Upper lobe of left lung (tissue), 6 donors: ENCODE measurements around the gene ELOVL5. TPM values are rescaled to one million over a fixed set of nuclear protein-coding genes. Genes with fewer than 3 reads are reported as not detected.

Source experiments
- ATAC-seq, 2 donors: fragments of 200-7000 bp; cut with Tn5 transposase; one replicate each; pipeline ENCODE4 v1.9.1; 2022; ENCODE audit warnings: mild to moderate bottlenecking in 2 of 2, moderate library complexity in 2 of 2; ENCODE audit not compliant: low FRiP score in 2 of 2
- DNase-seq, 2 donors: peaks; one replicate each; pipeline ENCODE4 v3.0.0-alpha.2; 2019 to 2020
- H3K27ac ChIP-seq, 4 donors: fragments of 200-600 bp; sonication (generic); one replicate each; pipeline ENCODE4 v1.5.1; 2016 to 2019
- H3K27me3 ChIP-seq, 4 donors: fragments of 200-600 bp; sonication (generic); one replicate each; pipeline ENCODE4 v1.5.1; 2017 to 2019
- H3K36me3 ChIP-seq, 4 donors: fragments of 200-600 bp; sonication (generic); one replicate each; pipeline ENCODE4 v1.5.1; 2016 to 2019
- H3K4me1 ChIP-seq, 4 donors: fragments of 200-600 bp; sonication (generic); one replicate each; pipeline ENCODE4 v1.5.1; 2018 to 2019
- H3K4me3 ChIP-seq, 4 donors: fragments of 200-600 bp; sonication (generic); one replicate each; pipeline ENCODE4 v1.5.1; 2017 to 2019; ENCODE audit warnings: mild to moderate bottlenecking in 2 of 4, moderate library complexity in 1 of 4
- H3K9me3 ChIP-seq, 4 donors: fragments of 200-600 bp; sonication (generic); one replicate each; pipeline ENCODE4 v1.5.1; 2018 to 2019
- EP300 ChIP-seq, 4 donors: sonication (generic); formaldehyde crosslinking; IDR thresholded peaks; one replicate each; pipeline ENCODE4 v1.5.1; 2017; ENCODE audit warnings: antibody characterized with exemption in 4 of 4, control low read depth in 2 of 4
- POLR2A ChIP-seq, 4 donors: fragments of 450-650 bp; IDR thresholded peaks; one replicate each; pipeline ENCODE4 v1.5.1; 2016 to 2017; ENCODE audit warnings: antibody characterized with exemption in 4 of 4, mild to moderate bottlenecking in 2 of 4
- POLR2AphosphoS5 ChIP-seq, 2 donors: sonication (generic); formaldehyde crosslinking; IDR thresholded peaks; one replicate each; pipeline ENCODE4 v1.5.1; 2017; ENCODE audit warnings: antibody characterized with exemption in 2 of 2
- WGBS, 2 donors: methylation state at CpG; one replicate each; pipeline ENCODE4 v1.1.5; 2017 to 2018; 5-methylcytosine and 5-hydroxymethylcytosine counted together
- total RNA-seq, 6 donors: library from RNA; depleted of rRNA in 4 of 6; stranded (reverse); fragments of >200 nt in 4 of 6; gene quantifications; one replicate each; pipeline versions ENCODE4 v1.1.0 to v1.2.1, GENCODE V29; 2016 to 2021
- TF ChIP-seq, protein P1 (sequence below), 6 experiments: fragments of 450-650 bp in 4 of 6; fragments of 200-600 bp in 2 of 6; sonication (generic) in 2 of 6; IDR thresholded peaks; one replicate each; pipeline ENCODE4 v1.5.1; 2016 to 2019; ENCODE audit warnings: antibody characterized with exemption in 6 of 6
- donor health status: DM: no; HTN: no; CAD: no; lungs with moderate emphysema.
- donor health status: DM: no; HTN: yes; CAD: no; lungs with severe emphysema.

The ELOVL5 gene
- total RNA-seq, 6 donors from 2014 or later = 67.1 to 132 (median 81.2) TPM

DNA sequence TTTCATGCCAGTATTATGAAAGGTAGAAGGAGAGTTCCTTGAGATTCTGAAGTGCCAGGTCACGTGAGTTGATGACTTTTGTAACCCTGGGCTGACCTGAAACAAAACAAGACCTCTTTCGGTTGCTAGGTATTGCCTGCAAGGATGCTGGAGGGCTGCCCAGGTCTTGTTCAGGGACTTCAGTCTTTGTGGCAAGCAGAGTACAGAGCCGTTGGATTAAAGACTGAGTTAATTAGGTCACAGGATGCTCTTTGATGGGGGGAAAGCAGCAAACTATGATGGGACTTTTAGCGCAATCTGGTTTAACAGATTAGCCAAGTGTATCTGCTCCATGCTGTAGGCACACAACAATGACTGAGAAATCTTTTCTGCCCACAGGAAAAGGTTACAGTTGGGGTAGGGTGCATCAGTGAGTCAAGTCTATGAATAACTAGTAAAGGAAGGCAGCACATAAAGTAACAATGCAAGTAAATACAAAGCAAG, 12.8 kb upstream of the ELOVL5 start:
- Histone ChIP-seq H3K9me3 (no peaks in the 10 kb centered on the region), H3K4me1 (peaks cover 9 to 27% (median 19%) of the 10 kb centered on the region in 4 donors), H3K27me3 (no peaks in the 10 kb centered on the region), H3K36me3 (no peaks in the 10 kb centered on the region), H3K27ac (peak overlapping the region in 1 of 4 donors; percentile 98), H3K4me3 (no peak overlapping the region)
- WGBS, 2 donors = 52 to 56% methylated on average over 4 of the region's 4 CpGs
- DNase-seq (peak in 1 of 2 donors; percentile 95), ATAC-seq (peak in 1 of 2 donors; percentile 72)
- TF ChIP-seq, protein P1, sequence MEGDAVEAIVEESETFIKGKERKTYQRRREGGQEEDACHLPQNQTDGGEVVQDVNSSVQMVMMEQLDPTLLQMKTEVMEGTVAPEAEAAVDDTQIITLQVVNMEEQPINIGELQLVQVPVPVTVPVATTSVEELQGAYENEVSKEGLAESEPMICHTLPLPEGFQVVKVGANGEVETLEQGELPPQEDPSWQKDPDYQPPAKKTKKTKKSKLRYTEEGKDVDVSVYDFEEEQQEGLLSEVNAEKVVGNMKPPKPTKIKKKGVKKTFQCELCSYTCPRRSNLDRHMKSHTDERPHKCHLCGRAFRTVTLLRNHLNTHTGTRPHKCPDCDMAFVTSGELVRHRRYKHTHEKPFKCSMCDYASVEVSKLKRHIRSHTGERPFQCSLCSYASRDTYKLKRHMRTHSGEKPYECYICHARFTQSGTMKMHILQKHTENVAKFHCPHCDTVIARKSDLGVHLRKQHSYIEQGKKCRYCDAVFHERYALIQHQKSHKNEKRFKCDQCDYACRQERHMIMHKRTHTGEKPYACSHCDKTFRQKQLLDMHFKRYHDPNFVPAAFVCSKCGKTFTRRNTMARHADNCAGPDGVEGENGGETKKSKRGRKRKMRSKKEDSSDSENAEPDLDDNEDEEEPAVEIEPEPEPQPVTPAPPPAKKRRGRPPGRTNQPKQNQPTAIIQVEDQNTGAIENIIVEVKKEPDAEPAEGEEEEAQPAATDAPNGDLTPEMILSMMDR (IDR thresholded peaks at IDR 0.05) = no peak
- peak in 1 of 2 donors; percentile 28 for TF ChIP-seq POLR2AphosphoS5 (IDR thresholded peaks at IDR 0.05)
- TF ChIP-seq POLR2A (IDR thresholded peaks at IDR 0.05) = peak in 1 of 4 donors; percentile 10
- peak in 2 of 4 donors; percentile 24 to 91 for TF ChIP-seq EP300 (IDR thresholded peaks at IDR 0.05)

DNA sequence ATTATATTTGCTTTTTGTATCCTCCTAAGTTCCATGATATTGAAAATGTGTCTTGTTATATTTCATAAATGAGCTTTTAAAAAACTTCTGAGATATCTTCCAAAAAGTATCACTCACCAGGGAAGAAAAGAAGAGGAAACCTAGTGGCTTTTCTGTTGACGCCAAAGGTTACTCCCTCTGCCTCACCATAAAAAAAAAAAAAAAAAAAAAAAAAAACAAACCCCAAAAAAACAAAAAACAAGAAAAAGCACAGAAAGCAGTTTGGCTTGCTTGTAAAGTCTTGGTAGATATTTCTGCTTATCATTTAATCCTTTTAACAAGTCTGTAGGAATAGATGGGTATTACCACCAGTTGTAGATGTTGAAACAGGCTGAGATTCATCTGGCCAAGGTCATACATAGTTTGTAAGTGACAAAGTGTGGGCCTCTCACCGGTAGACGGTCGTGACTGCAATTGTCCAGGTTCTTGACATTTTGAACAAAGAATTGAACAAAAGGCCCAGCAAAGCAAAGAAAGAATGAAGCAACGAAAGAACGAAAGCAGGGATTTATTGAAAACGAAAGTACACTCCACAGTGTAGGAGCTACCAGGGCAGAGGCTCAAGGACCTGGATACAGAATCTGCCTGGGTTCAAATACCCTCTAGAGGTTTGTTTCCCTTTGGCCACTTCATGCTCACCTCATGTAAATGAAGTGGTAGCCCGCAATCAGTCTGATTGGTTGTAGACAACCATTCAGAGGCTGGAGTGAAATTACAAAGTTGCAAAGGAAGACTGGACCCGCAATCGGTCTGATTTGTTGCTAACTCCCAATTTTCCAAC, 11.6 kb upstream of the ELOVL5 start:
- WGBS, 2 donors = 44 to 57% methylated on average over 10 of the region's 10 CpGs
- Histone ChIP-seq H3K4me1 (peaks cover 9 to 27% (median 19%) of the 10 kb centered on the region in 4 donors), H3K36me3 (no peaks in the 10 kb centered on the region), H3K9me3 (no peaks in the 10 kb centered on the region), H3K27ac (peak overlapping the region; percentile 84 to 98 (median 94)), H3K4me3 (peak overlapping the region in 3 of 4 donors; percentile 57 to 69 (median 60)), H3K27me3 (no peaks in the 10 kb centered on the region)
- DNase-seq (peak in 1 of 2 donors; percentile 52), ATAC-seq (peak in 1 of 2 donors; percentile 22)
- TF ChIP-seq, protein P1 (IDR thresholded peaks at IDR 0.05) = no peak
- TF ChIP-seq POLR2A (IDR thresholded peaks at IDR 0.05) = peak in 2 of 4 donors; percentile 22 to 30

DNA sequence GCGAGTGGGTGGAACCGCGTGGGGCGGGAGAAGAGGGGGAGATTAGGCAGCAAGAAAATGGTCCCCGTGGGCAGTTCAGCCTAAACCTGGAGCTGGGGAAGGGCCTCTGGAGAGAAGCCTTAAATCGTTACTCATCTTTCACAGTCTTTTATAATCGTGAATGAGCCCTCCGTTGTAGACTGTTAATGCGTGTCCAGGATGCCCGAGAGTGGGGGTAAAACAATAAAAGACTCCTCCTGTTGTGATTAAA, 11.0 kb upstream of the ELOVL5 start:
- no peaks in the 10 kb centered on the region for H3K27me3 ChIP-seq
- ATAC-seq (no peak), DNase-seq (no peak)
- no peaks in the 10 kb centered on the region for H3K9me3 ChIP-seq
- peak in 1 of 4 donors; percentile 9 for TF ChIP-seq POLR2A (IDR thresholded peaks at IDR 0.05)
- TF ChIP-seq, protein P1 (IDR thresholded peaks at IDR 0.05) = no peak
- no peaks in the 10 kb centered on the region for H3K36me3 ChIP-seq
- H3K27ac ChIP-seq = peak overlapping the region; percentile 84 to 98 (median 94)
- WGBS, 2 donors = 0 to 1% methylated on average over 10 of the region's 10 CpGs
- H3K4me1 ChIP-seq = peaks cover 9 to 27% (median 19%) of the 10 kb centered on the region in 4 donors
- H3K4me3 ChIP-seq = peak overlapping the region; percentile 25 to 69 (median 58)

DNA sequence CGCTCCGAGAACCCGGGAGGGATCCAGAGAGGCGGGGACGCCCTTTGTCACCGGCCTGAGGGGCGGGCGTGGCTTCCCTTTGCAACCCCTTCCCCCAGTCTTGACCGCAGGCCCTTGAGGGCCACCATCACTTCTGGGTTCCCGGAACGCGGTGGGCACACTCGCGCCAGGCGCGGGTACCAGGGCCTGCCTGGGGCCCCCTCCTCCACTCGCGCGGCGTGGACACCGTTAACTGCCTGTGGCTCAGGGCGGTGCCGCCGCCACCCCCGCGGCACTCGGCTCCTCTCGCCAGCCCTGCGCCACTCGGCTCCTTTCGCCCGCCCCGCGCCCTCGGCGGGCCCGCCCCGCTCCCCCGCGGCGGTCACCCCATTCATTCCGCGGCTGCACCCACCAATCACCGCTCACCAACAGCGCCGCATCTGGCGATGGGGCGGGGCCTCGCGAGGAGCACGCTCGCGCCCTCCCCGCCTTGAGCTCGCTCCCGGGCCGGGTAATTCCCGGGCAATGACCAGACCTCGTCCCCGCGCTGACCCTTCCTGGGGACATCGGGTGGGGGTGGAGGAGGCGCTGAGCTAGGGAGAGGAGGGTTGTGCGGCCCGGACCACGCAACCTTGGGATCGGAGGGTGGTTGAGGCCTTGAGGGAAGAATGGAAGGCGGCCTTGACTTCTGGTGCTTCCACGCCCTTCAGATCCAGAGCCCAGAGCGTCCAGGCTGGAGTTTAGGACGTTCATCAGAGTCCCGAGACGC, 10.5 kb upstream of the ELOVL5 start:
- peaks cover 9 to 27% (median 19%) of the 10 kb centered on the region in 4 donors for H3K4me1 ChIP-seq
- no peaks in the 10 kb centered on the region for H3K27me3 ChIP-seq
- H3K36me3 ChIP-seq = no peaks in the 10 kb centered on the region
- 0 to 1% methylated on average over 22 to 51 of the region's 73 CpGs for WGBS, 2 donors
- DNase-seq (peak; percentile 97 to 98), ATAC-seq (peak; percentile 96 to 98)
- H3K9me3 ChIP-seq = no peaks in the 10 kb centered on the region
- H3K4me3 ChIP-seq = peak overlapping the region; percentile 56 to 69 (median 58)
- peak overlapping the region; percentile 84 to 98 (median 94) for H3K27ac ChIP-seq
- TF ChIP-seq EP300 (IDR thresholded peaks at IDR 0.05) (peak in 2 of 4 donors; percentile 53 to 87), POLR2A (IDR thresholded peaks at IDR 0.05) (peak in 3 of 4 donors; percentile 68 to 94 (median 93)), POLR2AphosphoS5 (IDR thresholded peaks at IDR 0.05) (peak; percentile 80 to 93)
- TF ChIP-seq, protein P1 (IDR thresholded peaks at IDR 0.05) = peak in 1 of 6 experiments; percentile 7
